Ishikawa (cell line): ENCODE measurements around the gene ARSI.
A peak's percentile ranks its signal among the peaks of the same experiment; 100 is the strongest.

Source experiments
- CEBPB ChIP-seq: IDR thresholded peaks from 2 replicates; pipeline ENCODE4 v1.6.1; 2012
- CREB1 ChIP-seq: IDR thresholded peaks from 2 replicates; pipeline ENCODE4 v1.6.1; 2012; ENCODE audit warnings: low read depth
- EGR1 ChIP-seq: IDR thresholded peaks from 2 replicates; pipeline ENCODE4 v1.6.1; 2012
- EP300 ChIP-seq: IDR thresholded peaks from 2 replicates; pipeline ENCODE4 v1.6.1; 2012; ENCODE audit warnings: borderline replicate concordance
- FOXM1 ChIP-seq: IDR thresholded peaks from 2 replicates; pipeline ENCODE4 v1.6.1; 2012; ENCODE audit warnings: low read depth, borderline replicate concordance
- MAX ChIP-seq: IDR thresholded peaks from 2 replicates; pipeline ENCODE4 v1.6.1; 2012
- NFIC ChIP-seq: IDR thresholded peaks from 2 replicates; pipeline ENCODE4 v1.6.1; 2012
- RAD21 ChIP-seq: IDR thresholded peaks from 2 replicates; pipeline ENCODE4 v1.6.1; 2012; ENCODE audit warnings: low read depth
- REST ChIP-seq: IDR thresholded peaks from 2 replicates; pipeline ENCODE4 v1.6.1; 2012; ENCODE audit warnings: low read depth, mild to moderate bottlenecking
- TAF1 ChIP-seq: IDR thresholded peaks from 2 replicates; pipeline ENCODE4 v1.6.1; 2012; ENCODE audit warnings: low read depth, mild to moderate bottlenecking
- TCF12 ChIP-seq: IDR thresholded peaks from 2 replicates; pipeline ENCODE4 v1.6.1; 2012; ENCODE audit warnings: low read depth
- TEAD4 ChIP-seq: IDR thresholded peaks from 2 replicates; pipeline ENCODE4 v1.6.1; 2012
- USF1 ChIP-seq: IDR thresholded peaks from 2 replicates; pipeline ENCODE4 v1.6.1; 2012
- YY1 ChIP-seq: IDR thresholded peaks from 2 replicates; pipeline ENCODE4 v1.6.1; 2012; ENCODE audit warnings: low read depth
- ZBTB7A ChIP-seq: IDR thresholded peaks from 2 replicates; pipeline ENCODE4 v1.6.1; 2012; ENCODE audit warnings: low read depth

ARSI gene

GRCh38 chr5:150272531-150272930 is 30.2 kb downstream of the ARSI start:
- TF ChIP-seq RAD21 (peak; percentile 73), NFIC (no peak)

GRCh38 chr5:150271923-150272322 is 30.8 kb downstream of the ARSI start:
- TF ChIP-seq REST: peak; percentile 79
- TF ChIP-seq ZBTB7A: no peak

GRCh38 chr5:150271296-150271692 is 31.4 kb downstream of the ARSI start:
- TF ChIP-seq CEBPB: no peak

GRCh38 chr5:150270541-150271295 is 32.0 kb downstream of the ARSI start:
- no peak for TF ChIP-seq EP300
- no peak for TF ChIP-seq YY1
- no peak for TF ChIP-seq TEAD4
- TF ChIP-seq EGR1: no peak
- TF ChIP-seq ZBTB7A: no peak
- TF ChIP-seq NFIC: no peak

- no peak for TF ChIP-seq NFIC
- no peak for TF ChIP-seq TAF1
- TF ChIP-seq CREB1: no peak
- TF ChIP-seq TCF12: no peak
- no peak for TF ChIP-seq REST
- no peak for TF ChIP-seq FOXM1
- TF ChIP-seq RAD21: no peak
- no peak for TF ChIP-seq ZBTB7A
- TF ChIP-seq YY1: no peak
- TF ChIP-seq EGR1: no peak
- TF ChIP-seq EP300: no peak
- TF ChIP-seq USF1: no peak
- TF ChIP-seq TEAD4: no peak
These were observed 35.8 kb downstream of the ARSI start for GRCh38 chr5:150266871-150267291.

GRCh38 chr5:150265870-150266383 is 36.8 kb downstream of the ARSI start:
- TF ChIP-seq CREB1 (no peak), ZBTB7A (no peak), TEAD4 (no peak), RAD21 (no peak), NFIC (no peak), FOXM1 (no peak), USF1 (no peak), REST (no peak), TCF12 (no peak), EGR1 (no peak), MAX (no peak), EP300 (no peak), TAF1 (no peak), YY1 (no peak), CEBPB (no peak)
